Measurements from ENCODE around the gene FGD4.
"Not testable (repeated sequence)": the region's sequence is repeated elsewhere in the genome, so short reads cannot be mapped to it uniquely, and the experiment has no call there.

The FGD4 gene

GRCh38 chr12:32503730-32504129 lies 104.4 kb downstream of the FGD4 start:
- H3K4me1 ChIP-seq: peaks cover 21% of the 10 kb centered on the region
- H2AFZ ChIP-seq: no peak overlapping the region
- peaks cover 38% of the 10 kb centered on the region for H3K79me2 ChIP-seq
- no peak for TF ChIP-seq CTCF (IDR thresholded peaks at IDR 0.05)
- H3K4me2 ChIP-seq (ENCODE audit: low read length): no peak overlapping the region
- H3K4me3 ChIP-seq (ENCODE audit: low read depth, low read length): no peak overlapping the region
- H3K27me3 ChIP-seq (ENCODE audit: control insufficient read depth, insufficient read depth, low read length): no peaks in the 10 kb centered on the region
- no peaks in the 10 kb centered on the region for H3K9me3 ChIP-seq (ENCODE audit: control insufficient read depth, low read length)
- H3K9ac ChIP-seq: no peak overlapping the region
- H3K36me3 ChIP-seq (ENCODE audit: control insufficient read depth, insufficient read depth, low read length): no peaks in the 10 kb centered on the region
- no peak overlapping the region for H3K27ac ChIP-seq

DNA sequence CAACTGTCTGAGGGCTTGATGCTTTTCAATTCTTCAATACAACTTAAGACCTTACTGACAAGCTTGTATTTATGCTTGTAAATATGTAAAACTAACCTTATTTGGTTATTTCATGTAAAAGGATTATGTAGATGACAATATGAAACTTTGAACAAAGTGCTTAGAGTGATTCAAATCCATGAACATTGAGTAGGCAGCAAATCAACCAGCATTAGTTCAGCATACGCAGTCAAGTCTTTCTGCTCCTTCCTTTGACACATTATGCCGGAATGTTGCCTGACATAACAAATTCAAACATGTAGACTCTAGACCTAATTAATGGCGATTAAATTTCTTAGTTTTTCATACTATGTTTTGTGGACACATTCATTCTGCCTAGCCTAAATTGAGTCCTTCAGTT lies 105.2 kb downstream of the FGD4 start:
- Histone ChIP-seq H3K4me3 (ENCODE audit: low read depth, low read length) (no peak overlapping the region), H2AFZ (no peak overlapping the region), H3K79me2 (peaks cover 38% of the 10 kb centered on the region), H3K4me2 (ENCODE audit: low read length) (no peak overlapping the region), H3K36me3 (ENCODE audit: control insufficient read depth, insufficient read depth, low read length) (no peaks in the 10 kb centered on the region), H3K4me1 (peaks cover 21% of the 10 kb centered on the region), H3K9ac (no peak overlapping the region), H3K27me3 (ENCODE audit: control insufficient read depth, insufficient read depth, low read length) (no peaks in the 10 kb centered on the region), H3K9me3 (ENCODE audit: control insufficient read depth, low read length) (no peaks in the 10 kb centered on the region), H3K27ac (no peak overlapping the region)
- TF ChIP-seq CTCF (IDR thresholded peaks at IDR 0.05): no peak

- H3K27ac ChIP-seq: no peak overlapping the region
- H2AFZ ChIP-seq: no peak overlapping the region
- peaks cover 21% of the 10 kb centered on the region for H3K4me1 ChIP-seq
- H3K4me3 ChIP-seq (ENCODE audit: low read depth, low read length): no peak overlapping the region
- no peaks in the 10 kb centered on the region for H3K9me3 ChIP-seq (ENCODE audit: control insufficient read depth, low read length)
- no peak for TF ChIP-seq CTCF (IDR thresholded peaks at IDR 0.05)
- peaks cover 42% of the 10 kb centered on the region for H3K79me2 ChIP-seq
- H3K27me3 ChIP-seq (ENCODE audit: control insufficient read depth, insufficient read depth, low read length): no peaks in the 10 kb centered on the region
- H3K36me3 ChIP-seq (ENCODE audit: control insufficient read depth, insufficient read depth, low read length): no peaks in the 10 kb centered on the region
- H3K9ac ChIP-seq: no peak overlapping the region
- H3K4me2 ChIP-seq (ENCODE audit: low read length): no peak overlapping the region
Measured at GRCh38 chr12:32505067-32505945, 105.9 kb downstream of the FGD4 start.

- H3K36me3 ChIP-seq (ENCODE audit: control insufficient read depth, insufficient read depth, low read length); H3K9ac ChIP-seq; H3K27me3 ChIP-seq (ENCODE audit: control insufficient read depth, insufficient read depth, low read length); H3K27ac ChIP-seq; H3K9me3 ChIP-seq (ENCODE audit: control insufficient read depth, low read length); H3K4me2 ChIP-seq (ENCODE audit: low read length); H2AFZ ChIP-seq; H3K4me1 ChIP-seq; H3K4me3 ChIP-seq (ENCODE audit: low read depth, low read length): not testable (repeated sequence)
- H3K79me2 ChIP-seq: peaks cover 43% of the 10 kb centered on the region
Measured at GRCh38 chr12:32507096-32507941, 108.0 kb downstream of the FGD4 start.

GRCh38 chr12:32507942-32508320 lies 108.6 kb downstream of the FGD4 start:
- TF ChIP-seq CTCF (IDR thresholded peaks at IDR 0.05): no peak
- no peak overlapping the region for H2AFZ ChIP-seq
- H3K27ac ChIP-seq: no peak overlapping the region
- H3K36me3 ChIP-seq (ENCODE audit: control insufficient read depth, insufficient read depth, low read length): no peaks in the 10 kb centered on the region
- H3K4me1 ChIP-seq: peaks cover 1% of the 10 kb centered on the region
- H3K9ac ChIP-seq: no peak overlapping the region
- no peak overlapping the region for H3K4me3 ChIP-seq (ENCODE audit: low read depth, low read length)
- H3K79me2 ChIP-seq: peaks cover 46% of the 10 kb centered on the region
- no peaks in the 10 kb centered on the region for H3K27me3 ChIP-seq (ENCODE audit: control insufficient read depth, insufficient read depth, low read length)
- H3K9me3 ChIP-seq (ENCODE audit: control insufficient read depth, low read length): no peaks in the 10 kb centered on the region
- no peak overlapping the region for H3K4me2 ChIP-seq (ENCODE audit: low read length)

All from parathyroid adenoma (tissue), 2 donors.